Activated B cell treated with CpG ODN at 0.5 μM for 24 hours (primary cell): ENCODE results near the gene DEDD. TPM values are rescaled to one million over a fixed set of nuclear protein-coding genes. Genes with fewer than 3 reads are reported as not detected.

Experiments
- ATAC-seq: fragments of 200-7000 bp; cut with Tn5 transposase; one replicate; pipeline ENCODE4 v1.10.0; 2021; ENCODE audit warnings: low read depth, mild to moderate bottlenecking, moderate library complexity
- CTCF ChIA-PET: fragments of 350-600 bp; sonication (Branson Sonifier 250); formaldehyde crosslinking; loops from one replicate; lab custom pipeline; 2021; ENCODE audit warnings: antibody characterized with exemption; lab: Charles Lee
- POLR2A ChIA-PET: fragments of 350-600 bp; sonication (Branson Sonifier 250); formaldehyde crosslinking; loops from one replicate; lab custom pipeline; 2021; ENCODE audit warnings: antibody characterized with exemption; lab: Charles Lee
- DNase-seq: peaks from one replicate; pipeline ENCODE4 v3.0.0; 2022
- H3K27ac Mint-ChIP-seq: one replicate; pipeline ENCODE4 v1.8.0; 2020; ENCODE audit warnings: mixed read lengths
- H3K27me3 Mint-ChIP-seq: one replicate; pipeline ENCODE4 v1.8.0; 2021; ENCODE audit warnings: mixed read lengths
- H3K36me3 Mint-ChIP-seq: one replicate; pipeline ENCODE4 v1.8.0; 2021; ENCODE audit warnings: low read depth, mixed read lengths
- H3K4me1 Mint-ChIP-seq: one replicate; pipeline ENCODE4 v1.8.0; 2021; ENCODE audit warnings: mixed read lengths
- H3K4me3 Mint-ChIP-seq: one replicate; pipeline ENCODE4 v1.8.0; 2020; ENCODE audit warnings: mild to moderate bottlenecking, mixed read lengths
- H3K9me3 Mint-ChIP-seq: one replicate; pipeline ENCODE4 v1.8.0; 2020; ENCODE audit warnings: mixed read lengths
- CTCF ChIP-seq: fragments of 200-600 bp; IDR thresholded peaks from one replicate; pipeline ENCODE4 v1.8.0; 2022; ENCODE audit warnings: antibody characterized with exemption, mild to moderate bottlenecking
- intact Hi-C: fragments of 100-400 bp; cut with micrococcal nuclease; formaldehyde crosslinking; loops from one replicate; pipeline ENCODE4 v1.15.1; 2024
- total RNA-seq: library from RNA; stranded (reverse); gene quantifications from 2 replicates; pipeline ENCODE4 v1.2.3, GENCODE V29; 2022

Gene DEDD
- total RNA-seq, 1 donor from 2014 or later, result 40.5 TPM

DNA sequence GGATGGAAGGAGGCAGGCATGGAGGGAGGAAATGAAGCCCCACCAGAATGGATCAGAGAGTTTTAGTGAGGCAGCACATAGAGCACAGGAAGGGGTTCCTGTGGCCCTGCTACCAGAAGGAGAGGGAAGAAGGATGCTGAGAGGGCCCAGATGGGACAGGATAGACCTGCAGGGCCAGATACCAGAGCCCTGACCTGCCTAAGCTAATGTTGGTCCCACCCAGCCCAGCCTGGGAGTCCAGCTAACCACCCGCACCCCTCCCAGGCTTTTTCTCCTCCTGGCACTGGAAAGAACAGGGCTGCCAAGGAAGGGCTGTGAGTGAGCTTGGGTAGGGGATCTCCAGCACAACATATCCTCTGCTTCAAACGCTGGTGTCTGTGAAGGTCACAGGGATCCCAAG lies 50.0 kb downstream of the DEDD start:
- POLR2A ChIA-PET, result no interaction called here
- H3K4me1 Mint-ChIP-seq, result no peaks in the 10 kb centered on the region
- H3K27ac Mint-ChIP-seq, result no peak overlapping the region
- H3K27me3 Mint-ChIP-seq, result peaks cover 4% of the 10 kb centered on the region
- H3K36me3 Mint-ChIP-seq, result no peaks in the 10 kb centered on the region
- no peak overlapping the region for H3K4me3 Mint-ChIP-seq
- no peaks in the 10 kb centered on the region for H3K9me3 Mint-ChIP-seq
- DNase-seq, result no peak
- CTCF ChIA-PET, result interaction anchor here (1.3 kb wide), 1 partner anchor 14 kb away, joined by 3 read pairs; no protein-coding TSS in a partner anchor
- no peak for ATAC-seq
- intact Hi-C loops, result no loop called here
- no peak for TF ChIP-seq CTCF

DNA sequence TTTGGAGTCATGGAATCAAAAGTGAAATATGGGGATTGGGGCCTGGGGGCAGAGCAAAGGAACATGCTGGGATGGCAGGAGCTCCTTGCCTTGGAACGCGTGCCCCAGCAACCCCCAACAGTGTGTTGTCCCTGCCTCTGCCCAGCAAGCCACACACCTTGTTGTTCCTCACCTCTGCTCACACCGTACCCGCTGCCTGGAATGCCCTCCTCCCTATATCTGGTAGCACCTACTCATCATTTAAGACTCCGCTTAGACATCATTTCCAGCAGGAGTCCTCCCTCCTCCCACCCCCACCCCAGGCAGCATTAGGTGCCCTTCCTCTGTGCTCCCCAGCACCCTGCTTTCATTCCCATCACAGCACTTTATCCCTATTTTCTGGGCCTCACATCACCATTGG lies 50.9 kb downstream of the DEDD start:
- ChIA-PET CTCF (interaction anchor here (1.3 kb wide), 1 partner anchor 15 kb away, joined by 3 read pairs; no protein-coding TSS in a partner anchor), POLR2A (no interaction called here)
- intact Hi-C loops, result no loop called here
- Mint-ChIP-seq H3K9me3 (no peaks in the 10 kb centered on the region), H3K36me3 (no peaks in the 10 kb centered on the region), H3K4me3 (no peak overlapping the region), H3K4me1 (no peaks in the 10 kb centered on the region), H3K27me3 (peaks cover 4% of the 10 kb centered on the region), H3K27ac (no peak overlapping the region)
- ATAC-seq, result no peak
- DNase-seq, result no peak
- no peak for TF ChIP-seq CTCF

DNA sequence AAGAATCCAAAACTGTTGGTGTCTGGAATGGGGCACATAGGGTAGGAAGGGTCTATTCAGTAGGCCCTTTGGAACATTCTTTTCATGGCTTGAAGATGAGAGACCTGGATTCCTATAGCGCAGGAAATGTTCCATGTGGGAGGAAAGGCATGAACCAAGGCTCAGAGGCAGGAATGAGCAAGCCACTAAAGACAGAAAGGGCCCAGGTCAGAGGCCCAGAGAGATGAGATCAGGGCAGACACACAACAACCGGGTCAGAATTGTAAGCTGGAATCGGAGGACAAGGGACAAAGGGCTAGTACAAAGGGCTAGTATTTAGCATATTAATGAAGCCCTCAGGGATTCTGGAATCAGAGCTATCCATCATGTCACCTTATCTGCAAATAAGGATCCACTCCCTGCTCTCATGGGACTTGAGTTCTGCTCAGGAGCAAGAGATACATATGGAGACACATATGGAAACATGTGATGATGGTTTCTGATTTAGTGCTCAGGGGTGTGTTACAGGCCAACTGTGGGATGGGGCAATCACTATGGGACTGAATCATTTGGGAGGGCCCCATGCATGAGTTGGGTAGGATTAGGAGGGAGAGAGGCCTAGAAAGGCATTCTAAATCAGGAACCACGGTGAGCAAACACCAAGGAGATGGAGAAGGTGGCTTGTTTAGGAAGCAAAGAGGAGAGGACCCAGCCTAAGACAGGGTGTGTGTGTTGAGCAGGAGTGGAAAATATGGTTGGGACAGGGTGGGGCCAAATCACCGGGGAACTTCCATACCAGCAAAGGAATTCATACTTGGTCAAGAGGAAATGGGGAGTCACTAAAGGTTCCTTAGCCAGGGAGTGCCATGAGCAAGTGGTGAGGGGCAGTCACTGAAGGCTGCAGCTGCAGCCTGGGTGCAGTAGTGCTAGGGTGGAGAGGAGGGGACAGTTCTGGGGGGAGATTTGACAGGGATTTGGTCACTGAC lies 51.7 kb downstream of the DEDD start:
- CTCF ChIA-PET, result interaction anchor here (1.3 kb wide), 1 partner anchor 16 kb away, joined by 3 read pairs; no protein-coding TSS in a partner anchor
- DNase-seq (no peak), ATAC-seq (no peak)
- H3K4me1 Mint-ChIP-seq, result no peaks in the 10 kb centered on the region
- no peaks in the 10 kb centered on the region for H3K36me3 Mint-ChIP-seq
- POLR2A ChIA-PET, result interaction anchor here (1.4 kb wide), 1 partner anchor 34 kb away, joined by 4 read pairs; no protein-coding TSS in a partner anchor
- H3K9me3 Mint-ChIP-seq, result no peaks in the 10 kb centered on the region
- intact Hi-C loops, result no loop called here
- peaks cover 2% of the 10 kb centered on the region for H3K27me3 Mint-ChIP-seq
- TF ChIP-seq CTCF, result no peak
- H3K27ac Mint-ChIP-seq, result no peak overlapping the region
- no peak overlapping the region for H3K4me3 Mint-ChIP-seq

GRCh38 chr1:161079436-161080110 lies 52.9 kb downstream of the DEDD start:
- H3K4me1 Mint-ChIP-seq, result no peaks in the 10 kb centered on the region
- DNase-seq, result no peak
- ATAC-seq, result no peak
- peaks cover 2% of the 10 kb centered on the region for H3K27me3 Mint-ChIP-seq
- TF ChIP-seq CTCF, result no peak
- no peaks in the 10 kb centered on the region for H3K9me3 Mint-ChIP-seq
- no peak overlapping the region for H3K4me3 Mint-ChIP-seq
- no peak overlapping the region for H3K27ac Mint-ChIP-seq
- intact Hi-C loops, result no loop called here
- ChIA-PET POLR2A (interaction anchor here (1.0 to 1.7 kb wide), 3 partner anchors 10 to 33 kb away, joined by 4 to 5 read pairs (median 5); partner anchors contain the start of gene ARHGAP30), CTCF (interaction anchor here (1.0 kb wide), 1 partner anchor 18 kb away, joined by 3 read pairs; no protein-coding TSS in a partner anchor)
- H3K36me3 Mint-ChIP-seq, result no peaks in the 10 kb centered on the region
